NCI-H2227 (cell line): ENCODE measurements around the gene XIAP.
A peak's percentile ranks its signal among the peaks of the same experiment; 100 is the strongest.
"Not testable (repeated sequence)": the region's sequence is repeated elsewhere in the genome, so short reads cannot be mapped to it uniquely, and the experiment has no call there.

Experiments
- DNase-seq: peaks from one replicate; lab custom pipeline; 2025; ENCODE audit not compliant: unreplicated experiment; lab: John Stamatoyannopoulos, UW

Gene XIAP

GRCh38 chrX:123873956-123874355 lies 14.1 kb downstream of the XIAP start:
- DNase-seq: no peak

DNA sequence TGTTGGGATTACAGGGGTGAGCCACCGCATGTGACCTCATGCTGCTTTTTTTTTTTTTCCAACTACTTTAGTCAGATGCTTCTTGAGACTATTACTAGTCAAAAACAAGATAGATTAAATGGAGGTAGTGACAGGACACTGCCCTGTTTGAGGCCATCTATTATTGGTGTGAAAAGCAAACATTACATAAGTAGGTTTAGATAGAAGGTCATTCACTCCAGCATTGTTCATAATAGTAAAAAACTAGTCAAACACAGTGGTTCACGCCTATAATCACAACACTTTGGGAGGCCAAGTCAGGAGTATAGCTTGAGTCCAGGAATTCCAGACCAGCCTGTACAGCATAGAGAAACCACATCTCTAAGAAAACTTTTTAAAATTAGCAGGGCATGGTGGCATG lies 16.3 kb downstream of the XIAP start:
- DNase-seq: no peak

- DNase-seq: no peak
These were observed 17.0 kb downstream of the XIAP start for GRCh38 chrX:123876844-123877243.

GRCh38 chrX:123878252-123878721 lies 18.4 kb downstream of the XIAP start:
- DNase-seq: no peak

- DNase-seq: no peak
These were observed 21.5 kb downstream of the XIAP start for GRCh38 chrX:123881330-123881729.

- DNase-seq: no peak
These were observed 22.5 kb downstream of the XIAP start for GRCh38 chrX:123882391-123882790.

GRCh38 chrX:123884809-123885408 lies 25.1 kb downstream of the XIAP start:
- DNase-seq: peak; percentile 74

- no peak for DNase-seq
These were observed 39.8 kb downstream of the XIAP start for GRCh38 chrX:123899701-123900100.

DNA sequence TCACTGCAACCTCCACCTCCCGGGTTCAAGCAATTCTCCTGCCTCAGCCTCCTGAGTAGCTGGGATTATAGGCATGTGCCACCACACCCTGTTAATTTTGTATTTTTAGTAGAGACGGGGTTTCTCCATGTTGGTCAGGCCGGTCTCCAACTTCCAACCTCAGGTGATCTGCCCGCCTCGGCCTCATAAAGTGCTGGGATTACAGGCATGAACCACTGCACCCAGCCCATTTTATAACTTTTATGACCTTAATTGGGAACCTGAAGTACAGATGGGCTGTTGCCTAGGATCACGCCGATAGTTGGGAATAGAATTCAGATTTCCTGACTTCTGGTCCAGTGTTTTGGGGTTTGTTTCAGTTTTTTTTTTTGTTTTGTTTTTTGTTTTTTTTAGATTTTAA lies 43.4 kb downstream of the XIAP start:
- DNase-seq: not testable (repeated sequence)

- no peak for DNase-seq
These were observed 45.5 kb downstream of the XIAP start for GRCh38 chrX:123905332-123905731.

DNA sequence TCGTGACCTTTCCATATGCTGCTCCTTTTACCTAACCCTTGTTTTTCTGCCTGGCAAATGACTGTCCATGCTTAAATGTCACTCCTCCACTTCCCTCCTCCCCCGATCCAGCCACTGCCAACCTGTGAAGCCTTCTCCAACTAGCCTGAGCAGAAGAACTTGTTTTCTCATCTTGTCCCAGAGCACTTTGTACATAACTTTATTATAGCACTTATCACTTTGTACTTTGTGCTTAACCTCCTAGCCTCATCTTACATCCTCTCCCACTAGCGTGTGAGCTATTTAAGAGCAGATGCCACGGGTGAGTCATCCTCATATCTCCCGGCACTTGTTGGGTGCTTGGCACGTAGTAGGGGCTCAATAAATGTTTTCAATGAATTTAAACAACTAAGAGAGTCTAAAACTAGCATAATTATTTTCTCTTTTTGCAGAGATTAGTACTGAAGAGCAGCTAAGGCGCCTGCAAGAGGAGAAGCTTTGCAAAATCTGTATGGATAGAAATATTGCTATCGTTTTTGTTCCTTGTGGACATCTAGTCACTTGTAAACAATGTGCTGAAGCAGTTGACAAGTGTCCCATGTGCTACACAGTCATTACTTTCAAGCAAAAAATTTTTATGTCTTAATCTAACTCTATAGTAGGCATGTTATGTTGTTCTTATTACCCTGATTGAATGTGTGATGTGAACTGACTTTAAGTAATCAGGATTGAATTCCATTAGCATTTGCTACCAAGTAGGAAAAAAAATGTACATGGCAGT lies 46.9 kb downstream of the XIAP start:
- DNase-seq: no peak

DNA sequence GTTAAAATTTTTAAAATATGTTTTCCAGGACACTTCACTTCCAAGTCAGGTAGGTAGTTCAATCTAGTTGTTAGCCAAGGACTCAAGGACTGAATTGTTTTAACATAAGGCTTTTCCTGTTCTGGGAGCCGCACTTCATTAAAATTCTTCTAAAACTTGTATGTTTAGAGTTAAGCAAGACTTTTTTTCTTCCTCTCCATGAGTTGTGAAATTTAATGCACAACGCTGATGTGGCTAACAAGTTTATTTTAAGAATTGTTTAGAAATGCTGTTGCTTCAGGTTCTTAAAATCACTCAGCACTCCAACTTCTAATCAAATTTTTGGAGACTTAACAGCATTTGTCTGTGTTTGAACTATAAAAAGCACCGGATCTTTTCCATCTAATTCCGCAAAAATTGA lies 49.7 kb downstream of the XIAP start:
- no peak for DNase-seq

GRCh38 chrX:123917069-123917468 lies 57.2 kb downstream of the XIAP start:
- no peak for DNase-seq

DNA sequence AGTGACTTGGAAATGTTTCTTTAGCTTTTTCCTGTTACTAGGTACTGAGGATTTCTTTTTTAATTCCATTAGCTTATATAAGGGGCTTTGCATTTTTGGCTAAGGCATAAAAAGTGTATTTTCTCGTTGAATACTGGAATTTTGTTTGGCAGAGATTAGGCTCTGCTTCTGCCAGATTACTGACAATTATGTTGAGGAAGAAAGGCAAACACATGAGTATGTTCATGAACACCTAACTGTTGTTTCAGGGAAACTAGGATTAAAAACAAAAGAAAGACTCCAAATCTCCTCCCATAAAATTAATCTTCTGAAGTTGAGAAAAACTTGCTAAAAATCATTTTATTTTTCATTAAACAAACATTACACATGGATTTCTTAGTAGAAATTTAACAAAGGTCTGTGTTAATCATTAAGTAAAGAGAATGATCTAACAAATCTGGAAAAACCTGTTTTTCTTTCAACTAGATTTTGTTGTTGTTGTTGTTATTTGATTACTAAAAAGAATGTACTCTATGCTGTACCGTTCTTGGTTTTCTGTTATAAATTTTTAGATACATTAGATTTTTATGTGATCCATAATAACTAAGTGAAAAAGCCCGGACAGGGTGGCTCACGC lies 58.4 kb downstream of the XIAP start:
- no peak for DNase-seq

DNA sequence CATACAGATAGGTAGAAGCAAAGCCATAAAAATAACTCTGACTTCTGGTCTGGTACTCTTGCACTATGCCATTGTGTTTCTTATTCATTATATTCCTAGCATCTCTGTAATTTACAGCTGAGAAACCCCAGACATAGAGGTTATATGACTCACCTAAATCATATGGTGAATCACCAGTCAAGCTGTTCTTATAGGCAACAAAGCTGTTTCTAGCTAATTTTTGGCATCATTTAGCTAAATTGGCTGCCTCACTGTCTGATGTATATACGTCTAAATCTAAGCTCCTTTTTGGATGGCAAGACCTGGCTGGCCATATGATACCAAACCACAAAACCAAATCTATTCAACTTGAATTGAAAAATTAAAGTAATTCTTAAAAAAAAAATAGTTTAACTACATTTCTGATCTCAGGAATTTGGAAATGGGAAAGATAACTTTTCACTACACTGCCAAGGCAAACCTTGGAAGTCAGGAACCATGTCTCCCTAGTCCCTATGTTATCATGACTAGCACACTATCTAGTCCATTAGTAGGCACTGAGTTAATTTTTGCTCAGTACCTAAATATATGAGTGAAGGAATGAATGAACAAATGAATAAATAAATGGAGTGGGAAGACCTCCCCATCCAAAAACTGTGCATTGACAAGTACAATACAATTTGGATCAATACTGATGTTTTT lies 60.4 kb downstream of the XIAP start:
- peak; percentile 30 for DNase-seq

DNA sequence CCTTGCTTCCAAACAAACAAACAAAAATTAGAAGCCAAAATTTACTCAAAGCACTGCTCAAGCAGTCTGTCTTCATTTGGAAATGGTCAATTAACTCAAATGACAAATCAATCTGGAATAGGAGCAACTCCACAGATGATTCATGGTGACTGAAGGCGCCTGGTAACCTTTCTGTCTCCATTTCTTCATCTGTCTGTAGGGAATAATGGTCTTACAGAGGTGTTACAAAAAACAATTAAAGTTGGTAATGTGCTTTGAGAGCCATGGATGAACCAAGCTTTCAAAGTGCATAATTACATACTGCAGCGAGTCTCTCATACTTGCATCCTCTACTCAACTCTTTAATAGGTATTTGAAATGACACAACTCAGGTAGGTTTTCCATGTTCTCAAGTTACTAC lies 63.4 kb downstream of the XIAP start:
- DNase-seq: peak; percentile 5

DNA sequence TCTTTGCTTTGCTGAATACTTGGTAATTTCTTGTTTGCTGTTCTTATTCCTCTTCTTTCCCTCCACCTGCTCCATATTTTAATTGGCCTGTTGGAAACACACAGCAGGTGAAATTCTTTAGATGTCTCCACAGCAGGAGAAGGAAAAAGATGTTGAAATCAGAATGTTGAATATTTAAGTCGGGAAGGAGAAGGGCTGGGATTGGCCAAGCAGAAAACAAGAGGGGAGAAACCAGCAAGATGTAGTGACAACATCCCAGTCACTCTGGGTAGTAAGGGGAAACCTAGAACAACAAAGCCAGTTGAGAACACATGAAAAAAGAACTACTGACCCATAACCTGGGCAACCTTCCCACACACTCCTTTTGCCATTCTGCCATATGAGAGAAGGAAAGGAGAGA lies 64.3 kb downstream of the XIAP start:
- DNase-seq: no peak

DNA sequence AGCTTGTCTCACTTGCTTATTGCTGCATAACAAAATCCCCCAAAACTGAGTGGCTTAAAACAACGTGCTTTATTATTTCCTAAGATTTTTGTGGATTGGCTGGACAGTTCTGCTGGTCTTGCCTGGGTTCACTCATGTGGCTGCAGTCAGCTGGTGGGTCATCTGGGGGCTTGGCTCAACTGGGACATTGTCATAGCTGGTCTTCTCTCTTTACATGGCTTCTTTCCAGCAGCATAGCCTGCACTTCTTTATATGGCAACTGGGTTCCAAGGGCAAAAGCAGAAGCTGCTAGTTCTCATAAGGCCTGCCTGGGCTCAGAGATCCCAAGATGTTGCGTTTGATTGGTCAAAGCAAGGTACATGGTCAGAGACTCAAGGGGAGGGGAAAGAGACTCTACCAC lies 68.0 kb downstream of the XIAP start:
- no peak for DNase-seq

GRCh38 chrX:123932055-123932454 lies 72.2 kb downstream of the XIAP start:
- not testable (repeated sequence) for DNase-seq

GRCh38 chrX:123943074-123943473 lies 83.2 kb downstream of the XIAP start:
- DNase-seq: no peak

- DNase-seq: no peak
These were observed 83.6 kb downstream of the XIAP start for GRCh38 chrX:123943488-123943887.

DNA sequence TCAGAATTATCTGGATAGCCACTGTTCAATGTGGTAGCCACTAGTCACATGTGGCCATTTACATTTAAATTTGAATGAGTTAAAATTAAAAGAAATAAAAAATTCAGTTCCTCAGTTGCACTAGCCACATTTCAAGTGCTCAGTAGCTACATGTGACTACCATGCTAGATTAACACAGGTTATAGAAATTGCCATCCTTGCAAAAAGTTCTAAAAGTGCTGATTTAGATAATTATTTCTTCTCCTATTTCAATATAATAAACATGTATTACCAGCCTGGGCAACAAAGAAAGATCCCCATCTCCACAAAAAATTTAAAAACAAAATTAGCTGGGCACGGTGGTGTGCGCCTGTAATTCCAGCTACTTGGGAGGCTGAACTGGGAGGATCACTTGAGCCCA lies 90.0 kb downstream of the XIAP start:
- no peak for DNase-seq
